Retinal pigment epithelial cell (primary cell): ENCODE data around the gene CEP20.
"Not testable (repeated sequence)": the region's sequence is repeated elsewhere in the genome, so short reads cannot be mapped to it uniquely, and the experiment has no call there.

ENCODE experiments used
- DNase-seq: peaks from one replicate; pipeline ENCODE4 v3.0.0-alpha.2; 2010; ENCODE audit warnings: low read depth
- H3K4me3 ChIP-seq: 2 replicates; pipeline ENCODE4 v1.5.1; 2011; ENCODE audit warnings: mild to moderate bottlenecking, low read length, control low read depth, moderate library complexity
- TF ChIP-seq, protein P1 (sequence below): conservative IDR thresholded peaks from 2 replicates; pipeline ENCODE4 v1.5.1; 2011; ENCODE audit warnings: low read depth, low read length, control low read depth, inconsistent platforms

Gene CEP20

DNA sequence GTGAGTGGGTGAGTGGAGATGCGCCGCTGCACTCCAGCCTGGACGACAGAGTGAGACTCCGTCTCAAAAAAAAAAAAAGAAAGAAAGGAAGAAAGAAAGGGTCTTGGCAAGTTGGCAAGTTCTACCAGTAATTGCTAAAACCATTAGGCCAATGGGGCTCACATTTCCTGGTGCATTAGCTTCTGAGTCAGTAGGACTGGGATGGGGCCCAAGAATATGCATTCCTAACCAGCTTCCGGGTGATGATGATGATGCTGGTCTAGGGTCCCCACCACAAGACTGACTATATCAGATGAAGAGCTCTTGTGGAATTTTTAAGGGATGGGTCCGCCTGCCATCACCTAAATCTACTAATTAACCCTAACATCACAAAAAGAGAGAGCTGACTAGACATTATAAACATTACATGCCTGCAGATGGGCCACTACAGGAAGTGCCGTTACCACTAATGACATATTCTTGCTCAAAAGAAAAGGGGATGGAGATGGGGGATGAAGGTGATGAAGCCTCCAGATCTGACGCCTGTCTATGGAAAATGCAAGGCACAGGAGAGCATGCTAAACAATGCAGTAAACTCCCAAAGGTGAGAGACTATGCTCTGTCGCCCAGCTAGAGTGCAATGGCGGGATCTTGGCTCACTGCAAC lies 44.6 kb downstream of the CEP20 start:
- H3K4me3 ChIP-seq = no peak overlapping the region
- DNase-seq = no peak
- TF ChIP-seq, protein P1, sequence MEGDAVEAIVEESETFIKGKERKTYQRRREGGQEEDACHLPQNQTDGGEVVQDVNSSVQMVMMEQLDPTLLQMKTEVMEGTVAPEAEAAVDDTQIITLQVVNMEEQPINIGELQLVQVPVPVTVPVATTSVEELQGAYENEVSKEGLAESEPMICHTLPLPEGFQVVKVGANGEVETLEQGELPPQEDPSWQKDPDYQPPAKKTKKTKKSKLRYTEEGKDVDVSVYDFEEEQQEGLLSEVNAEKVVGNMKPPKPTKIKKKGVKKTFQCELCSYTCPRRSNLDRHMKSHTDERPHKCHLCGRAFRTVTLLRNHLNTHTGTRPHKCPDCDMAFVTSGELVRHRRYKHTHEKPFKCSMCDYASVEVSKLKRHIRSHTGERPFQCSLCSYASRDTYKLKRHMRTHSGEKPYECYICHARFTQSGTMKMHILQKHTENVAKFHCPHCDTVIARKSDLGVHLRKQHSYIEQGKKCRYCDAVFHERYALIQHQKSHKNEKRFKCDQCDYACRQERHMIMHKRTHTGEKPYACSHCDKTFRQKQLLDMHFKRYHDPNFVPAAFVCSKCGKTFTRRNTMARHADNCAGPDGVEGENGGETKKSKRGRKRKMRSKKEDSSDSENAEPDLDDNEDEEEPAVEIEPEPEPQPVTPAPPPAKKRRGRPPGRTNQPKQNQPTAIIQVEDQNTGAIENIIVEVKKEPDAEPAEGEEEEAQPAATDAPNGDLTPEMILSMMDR = no peak

DNA sequence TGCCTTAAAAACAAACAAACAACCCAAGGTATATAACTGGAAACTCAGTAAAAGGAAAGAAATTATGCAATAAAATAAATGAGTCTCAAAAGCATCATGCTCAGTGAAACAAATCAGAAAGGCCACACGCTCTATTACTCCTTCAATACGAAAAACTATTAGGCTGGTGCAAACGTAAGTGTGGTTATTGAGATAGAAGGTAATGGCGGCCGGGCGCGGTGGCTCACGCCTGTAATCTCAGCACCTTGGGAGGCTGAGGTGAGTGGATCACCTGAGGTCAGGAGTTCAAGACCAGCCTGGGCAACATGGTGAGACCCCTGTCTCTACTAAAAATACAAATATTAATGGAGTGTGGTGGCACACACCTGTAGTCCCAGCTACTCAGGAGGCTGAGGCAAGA lies 49.2 kb downstream of the CEP20 start:
- not testable (repeated sequence) for H3K4me3 ChIP-seq, DNase-seq

DNA sequence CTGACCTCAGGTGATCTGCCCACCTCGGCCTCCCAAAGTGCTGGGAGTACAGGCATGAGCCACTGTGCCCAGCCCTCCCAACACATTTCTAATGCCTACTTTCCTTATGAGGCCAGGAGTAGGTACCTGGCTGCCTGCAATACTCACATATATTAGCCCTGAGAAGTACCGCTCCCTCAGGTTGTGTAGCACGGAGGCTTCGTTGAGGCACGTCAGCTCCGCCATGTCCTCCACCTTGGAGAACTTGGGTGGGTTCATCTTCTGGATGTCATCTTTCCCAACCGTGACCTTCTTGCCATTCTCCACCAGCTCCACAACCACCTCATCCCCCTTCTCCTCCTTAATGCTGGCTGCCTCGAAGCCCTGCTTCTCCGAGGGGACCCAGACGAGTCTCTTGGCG lies 50.6 kb downstream of the CEP20 start:
- TF ChIP-seq, protein P1 = no peak
- DNase-seq = no peak
- H3K4me3 ChIP-seq = no peak overlapping the region

DNA sequence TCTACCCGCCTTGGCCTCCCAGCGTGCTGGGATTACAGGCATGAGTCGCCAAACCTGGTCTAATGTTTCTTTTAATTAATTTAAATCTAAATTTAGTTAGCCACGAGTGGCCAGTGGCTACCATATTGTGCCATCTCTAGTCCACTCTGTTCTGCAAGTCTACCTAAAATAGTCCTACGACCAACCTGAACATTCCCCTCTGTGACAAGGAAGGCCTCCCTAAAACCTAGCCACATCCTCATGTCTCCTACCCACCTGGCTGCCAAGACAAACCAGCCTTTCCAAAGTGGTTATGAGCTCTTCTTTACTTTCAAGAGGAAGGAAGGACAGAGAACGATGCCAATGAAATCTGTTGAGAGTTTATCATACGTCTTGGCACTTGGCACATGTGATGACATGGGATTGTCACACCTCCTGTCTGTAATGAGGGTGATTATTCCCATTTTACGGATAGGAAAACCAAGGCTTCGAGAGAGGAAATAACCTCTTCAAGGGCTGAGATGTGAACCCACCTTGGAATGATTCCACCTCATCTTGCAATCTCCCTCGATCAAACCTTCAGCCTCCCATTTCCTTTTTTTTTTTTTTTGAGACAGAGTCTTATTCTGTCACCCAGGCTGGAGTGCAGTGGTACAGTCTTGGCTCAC lies 51.3 kb downstream of the CEP20 start:
- no peak overlapping the region for H3K4me3 ChIP-seq
- TF ChIP-seq, protein P1 = no peak
- no peak for DNase-seq

DNA sequence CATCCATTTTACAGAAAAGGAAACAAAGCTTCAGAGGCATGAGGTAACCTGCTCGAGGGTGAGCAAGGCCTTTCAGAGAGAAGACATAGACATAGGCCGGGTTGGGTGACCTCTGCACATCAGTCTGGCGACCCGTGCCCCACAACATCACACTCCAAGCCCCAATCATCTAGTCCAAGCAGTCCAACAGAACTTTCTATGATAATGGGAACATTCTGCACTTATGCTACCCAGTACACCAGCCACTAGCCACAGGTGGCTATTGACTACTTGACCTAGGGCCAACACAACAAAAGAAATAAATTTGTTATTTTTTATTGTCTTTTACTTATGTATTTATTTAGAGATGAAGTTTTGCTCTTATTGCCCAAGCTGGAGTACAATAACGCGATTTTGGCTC lies 52.3 kb downstream of the CEP20 start:
- H3K4me3 ChIP-seq = no peak overlapping the region
- TF ChIP-seq, protein P1 = no peak
- DNase-seq = no peak

DNA sequence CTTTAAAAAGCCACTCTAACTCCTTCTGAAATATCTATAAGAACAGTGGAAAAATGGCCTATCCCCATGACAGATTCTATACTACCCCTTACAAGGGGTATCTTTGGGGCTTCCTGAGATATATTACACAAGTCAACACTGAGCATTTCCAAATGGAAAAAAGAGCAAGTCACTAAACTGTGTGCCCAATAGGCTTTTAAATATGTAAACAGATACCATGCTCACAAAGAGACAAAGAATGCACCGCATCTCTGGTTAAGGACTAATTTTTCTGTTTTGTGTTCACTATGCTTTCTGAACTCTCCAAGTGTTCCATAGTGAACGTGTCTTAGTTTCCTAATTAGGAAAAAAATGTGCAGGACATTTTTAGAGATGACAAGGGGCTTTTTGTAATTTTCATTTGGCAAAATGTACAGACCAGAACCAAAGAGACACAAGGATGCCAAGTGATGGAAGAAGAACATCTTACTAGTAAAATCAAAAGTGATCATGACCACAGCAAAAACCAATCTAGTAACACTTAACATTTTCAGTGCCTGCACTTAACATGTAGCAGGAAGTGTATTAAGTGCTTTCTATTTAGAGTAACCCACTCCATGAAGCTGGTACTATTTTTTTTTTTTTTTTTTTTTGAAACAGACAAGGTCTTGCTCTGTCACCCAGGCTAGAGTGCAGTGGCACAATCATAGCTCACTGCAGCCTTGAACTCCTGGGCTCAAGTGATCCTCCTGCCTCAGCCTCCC lies 53.1 kb downstream of the CEP20 start:
- TF ChIP-seq, protein P1 = no peak
- DNase-seq = no peak
- H3K4me3 ChIP-seq = no peak overlapping the region

DNA sequence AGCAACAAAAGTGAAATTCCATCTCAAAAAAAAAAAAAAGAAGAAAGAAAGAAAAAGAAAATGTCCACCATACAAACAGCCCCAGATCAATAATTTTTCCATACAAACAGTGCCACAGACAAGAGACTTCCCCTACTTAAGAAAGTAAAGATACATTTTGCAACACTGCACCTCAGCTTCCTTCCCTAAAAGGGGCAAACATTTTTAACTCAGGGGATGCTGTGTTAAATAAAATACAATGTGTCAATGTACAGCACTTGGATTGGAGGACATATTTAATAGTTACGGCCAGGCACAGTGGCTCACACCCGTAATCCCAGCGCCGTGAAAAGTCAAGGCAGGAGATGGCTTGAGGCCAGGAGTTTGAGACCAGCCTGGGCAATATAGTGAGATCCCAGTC lies 53.9 kb downstream of the CEP20 start:
- no peak for DNase-seq
- TF ChIP-seq, protein P1 = no peak
- no peak overlapping the region for H3K4me3 ChIP-seq
